ENCODE measurements around the gene PRRC2B. TPM values are rescaled to one million over a fixed set of nuclear protein-coding genes. Genes with fewer than 3 reads are reported as not detected.

PRRC2B gene
- total and polyA plus RNA-seq, 2 of the 13 experiments (the other 11 are each of a cell fraction or from before 2014, with no cell fraction given) = 20.8 to 37.4 TPM

- no peak for TF ChIP-seq ZNF646 (CRISPR knock-in tag; IDR thresholded peaks at IDR 0.05)
- no peak for TF ChIP-seq NFYB (CRISPR knock-in tag; IDR thresholded peaks at IDR 0.05)
- no peak for TF ChIP-seq ZNF296 (CRISPR knock-in tag; conservative IDR thresholded peaks at IDR 0.05)
- no peak for TF ChIP-seq ZBTB42 (CRISPR knock-in tag; IDR thresholded peaks at IDR 0.05)
- no peak for TF ChIP-seq THAP7 (CRISPR knock-in tag; IDR thresholded peaks at IDR 0.05)
- TF ChIP-seq ZBTB38 (CRISPR knock-in tag; IDR thresholded peaks at IDR 0.05) = 0 out of 2 replicates have a peak, but pooled peaks have one; percentile 26
- no peak for TF ChIP-seq GATAD1 (CRISPR knock-in tag; IDR thresholded peaks at IDR 0.05)
- no peak for TF ChIP-seq FOXJ3 (CRISPR knock-in tag; IDR thresholded peaks at IDR 0.05; ENCODE audit: borderline replicate concordance)
Observed at GRCh38 chr9:131475956-131476776, 82.3 kb downstream of the PRRC2B start (continued).
